SU-DHL-6 (cell line): ENCODE results near the gene GPR157.

ENCODE experiments used
- H2AFZ ChIP-seq: fragments of 200-600 bp; sonication (generic); 2 replicates; pipeline ENCODE4 v1.6.1; 2014; ENCODE audit warnings: low read depth, mild to moderate bottlenecking, moderate library complexity, mixed read lengths, antibody characterized with exemption, low read length; ENCODE audit not compliant: severe bottlenecking
- H3F3A ChIP-seq: fragments of 200-600 bp; shearing (Covaris generic); 2 replicates; pipeline ENCODE4 v1.6.0; 2016; ENCODE audit warnings: antibody characterized with exemption, mild to moderate bottlenecking; ENCODE audit not compliant: insufficient read depth
- H3K27ac ChIP-seq: fragments of 200-600 bp; sonication (generic); 2 replicates; pipeline ENCODE4 v1.5.1; 2016; ENCODE audit warnings: low read depth, mild to moderate bottlenecking, low read length, moderate library complexity, mixed read lengths
- H3K27me3 ChIP-seq: fragments of 200-600 bp; sonication (generic), shearing (Covaris generic); 2 replicates; pipeline ENCODE4 v1.6.0; 2014; ENCODE audit warnings: mild to moderate bottlenecking, low read length
- H3K36me3 ChIP-seq: fragments of 200-600 bp; sonication (generic); 2 replicates; pipeline ENCODE4 v1.6.1; 2014; ENCODE audit warnings: mild to moderate bottlenecking, low read length, mixed read lengths
- H3K4me2 ChIP-seq: fragments of 300-600, 200-600 bp; shearing (Covaris generic), sonication (generic); 2 replicates; pipeline ENCODE4 v1.6.0; 2014; ENCODE audit warnings: low read length, low read depth, mild to moderate bottlenecking; ENCODE audit not compliant: poor library complexity, severe bottlenecking
- H3K4me3 ChIP-seq: fragments of 200-600 bp; sonication (generic); 2 replicates; pipeline ENCODE4 v1.5.1; 2014; ENCODE audit warnings: antibody characterized with exemption, low read length, mild to moderate bottlenecking, mixed read lengths; ENCODE audit not compliant: insufficient read depth, poor library complexity, severe bottlenecking
- H3K79me2 ChIP-seq: fragments of 200-600 bp; sonication (generic); 2 replicates; pipeline ENCODE4 v1.6.1; 2014; ENCODE audit warnings: mild to moderate bottlenecking, low read length, moderate library complexity; ENCODE audit not compliant: insufficient read depth
- H3K9ac ChIP-seq: fragments of 200-600 bp; sonication (generic); 2 replicates; pipeline ENCODE4 v1.7.0; 2014; ENCODE audit warnings: mild to moderate bottlenecking, low read length
- H3K9me2 ChIP-seq: fragments of 200-600 bp; sonication (generic); replicated peaks from 2 replicates; pipeline ENCODE4 v1.6.1; 2014; ENCODE audit warnings: low read length; ENCODE audit not compliant: insufficient read depth
- H3K9me3 ChIP-seq: fragments of 200-600 bp; sonication (generic); 2 replicates; pipeline ENCODE4 v1.6.1; 2014; ENCODE audit warnings: low read length, mixed read lengths; ENCODE audit not compliant: insufficient read depth
- H4K20me1 ChIP-seq: fragments of 200-600 bp; sonication (generic); 2 replicates; pipeline ENCODE4 v1.6.1; 2014; ENCODE audit warnings: low read depth, mild to moderate bottlenecking, antibody characterized with exemption, low read length, moderate library complexity, mixed read lengths
- CTCF ChIP-seq: fragments of 200-600 bp; sonication (generic); IDR thresholded peaks from one replicate; pipeline ENCODE4 v1.5.1; 2017; ENCODE audit warnings: antibody characterized with exemption, mild to moderate bottlenecking, low read length, moderate library complexity; ENCODE audit not compliant: insufficient read depth, poor library complexity, severe bottlenecking
- EZH2phosphoT487 ChIP-seq: fragments of 200-600 bp; sonication (generic), shearing (Covaris generic); conservative IDR thresholded peaks from 2 replicates; pipeline ENCODE4 v1.6.1; 2018; ENCODE audit warnings: mild to moderate bottlenecking, antibody characterized with exemption, low read length, moderate library complexity, mixed read lengths

The GPR157 gene

GRCh38 chr1:9071554-9072235 lies 57.2 kb downstream of the GPR157 start:
- no peaks in the 10 kb centered on the region for H3K9me2 ChIP-seq
- H3K4me2 ChIP-seq = no peak overlapping the region
- H3F3A ChIP-seq = peaks cover 11% of the 10 kb centered on the region
- H3K36me3 ChIP-seq = no peaks in the 10 kb centered on the region
- no peaks in the 10 kb centered on the region for H3K27me3 ChIP-seq
- no peak overlapping the region for H2AFZ ChIP-seq
- TF ChIP-seq EZH2phosphoT487 (no peak), CTCF (no peak)
- H3K79me2 ChIP-seq = peaks cover 7% of the 10 kb centered on the region; the same call in 1 of the 2 replicates
- H3K9me3 ChIP-seq = no peaks in the 10 kb centered on the region
- no peak overlapping the region for H3K4me3 ChIP-seq
- no peak overlapping the region for H3K27ac ChIP-seq
- H3K9ac ChIP-seq = no peak overlapping the region
- no peaks in the 10 kb centered on the region for H4K20me1 ChIP-seq

DNA sequence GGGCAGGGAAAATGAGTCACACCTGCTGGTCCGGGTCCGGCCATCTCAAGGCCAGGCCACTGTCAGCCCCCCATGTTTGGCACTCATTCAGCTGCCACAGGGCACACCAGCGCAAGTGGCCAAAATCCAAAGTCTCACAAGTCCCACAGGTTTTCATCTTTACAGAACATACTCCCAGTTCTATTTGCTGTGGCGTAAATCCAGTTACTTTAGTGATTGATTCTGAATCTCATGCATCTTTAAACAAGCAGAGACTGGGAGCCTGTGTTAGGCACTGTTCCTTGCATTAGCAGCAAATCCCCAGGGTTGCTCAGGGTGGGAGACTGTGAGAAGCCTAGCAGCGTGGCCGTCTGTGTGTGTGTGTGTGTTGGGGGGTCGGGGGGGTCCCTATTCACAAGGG lies 58.4 kb downstream of the GPR157 start:
- Histone ChIP-seq H2AFZ (no peak overlapping the region), H3K36me3 (no peaks in the 10 kb centered on the region), H3K9me2 (no peaks in the 10 kb centered on the region), H3K4me3 (no peak overlapping the region), H4K20me1 (no peaks in the 10 kb centered on the region), H3K9me3 (no peaks in the 10 kb centered on the region), H3F3A (peaks cover 5% of the 10 kb centered on the region; the same call in 1 of the 2 replicates), H3K4me2 (no peak overlapping the region), H3K27me3 (no peaks in the 10 kb centered on the region), H3K27ac (no peak overlapping the region), H3K9ac (no peak overlapping the region), H3K79me2 (peaks cover 12% of the 10 kb centered on the region; the same call in 1 of the 2 replicates)
- no peak for TF ChIP-seq EZH2phosphoT487
- no peak for TF ChIP-seq CTCF

DNA sequence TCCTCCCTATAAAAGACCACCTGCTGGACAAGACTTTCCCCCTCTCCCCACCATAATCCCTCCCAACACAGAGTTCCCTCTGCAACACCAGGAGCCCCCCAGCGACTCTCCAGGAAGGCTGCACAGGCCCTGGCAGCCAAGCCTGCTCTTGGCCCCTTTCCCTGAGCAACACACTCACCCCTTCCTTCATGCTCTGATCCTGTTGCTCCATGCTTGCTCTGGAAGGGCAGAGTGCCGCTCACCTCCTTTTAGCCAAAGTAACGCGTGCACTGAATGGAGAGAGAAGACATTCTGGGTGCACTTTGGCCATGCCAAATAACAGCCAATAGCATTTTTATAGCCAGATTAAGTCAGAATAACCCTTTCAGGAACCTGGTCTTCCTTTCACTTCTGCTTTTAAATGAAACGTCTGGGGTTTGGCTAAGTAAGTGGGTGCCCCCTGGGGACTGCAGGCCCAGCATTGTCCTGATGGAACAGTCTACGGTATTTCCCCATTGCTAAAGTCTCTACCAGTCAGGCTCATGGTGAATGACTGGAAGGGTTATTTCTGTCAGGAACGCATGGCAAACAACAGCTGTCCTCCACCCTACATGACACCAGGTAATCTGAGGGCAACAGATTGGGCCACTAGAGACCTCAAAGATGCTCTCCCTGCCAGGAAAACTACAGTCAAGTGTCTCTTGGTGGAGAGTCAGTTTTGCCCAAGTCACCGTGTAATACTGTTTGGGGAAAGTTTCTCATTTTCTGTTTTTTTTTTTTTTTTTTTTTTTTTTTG lies 59.4 kb downstream of the GPR157 start, which contains the start of gene SLC2A5:
SLC2A5 (minus strand) TSS at position 310 of the 775 bp plus-strand sequence; CDS start at position 211, 99 bp downstream.
- H4K20me1 ChIP-seq = no peaks in the 10 kb centered on the region
- no peak for TF ChIP-seq CTCF
- no peak for TF ChIP-seq EZH2phosphoT487
- peak within 1 kb of the TSS; percentile 83 for H3K27ac ChIP-seq

More for the DNA sequence above, 59.4 kb downstream of the GPR157 start, which contains the start of gene SLC2A5:
- Histone ChIP-seq H3F3A (peaks cover 5% of the 10 kb centered on the region; the same call in 1 of the 2 replicates), H3K27me3 (no peaks in the 10 kb centered on the region), H3K9me2 (no peaks in the 10 kb centered on the region), H3K9ac (peak within 1 kb of the TSS; percentile 59), H3K4me3 (peak within 1 kb of the TSS; percentile 48), H3K4me2 (peak within 1 kb of the TSS; percentile 62), H3K36me3 (no peaks in the 10 kb centered on the region), H3K9me3 (no peaks in the 10 kb centered on the region), H3K79me2 (peaks cover 12% of the 10 kb centered on the region; the same call in 1 of the 2 replicates), H2AFZ (no peak within 1 kb of the TSS)
